ENCODE data around the gene CYB5D1. TPM values are rescaled to one million over a fixed set of nuclear protein-coding genes. Genes with fewer than 3 reads are reported as not detected.

Gene CYB5D1
- total RNA-seq, 3 donors from 2014 or later, result 11.5 to 17.0 (median 12.2) TPM

DNA sequence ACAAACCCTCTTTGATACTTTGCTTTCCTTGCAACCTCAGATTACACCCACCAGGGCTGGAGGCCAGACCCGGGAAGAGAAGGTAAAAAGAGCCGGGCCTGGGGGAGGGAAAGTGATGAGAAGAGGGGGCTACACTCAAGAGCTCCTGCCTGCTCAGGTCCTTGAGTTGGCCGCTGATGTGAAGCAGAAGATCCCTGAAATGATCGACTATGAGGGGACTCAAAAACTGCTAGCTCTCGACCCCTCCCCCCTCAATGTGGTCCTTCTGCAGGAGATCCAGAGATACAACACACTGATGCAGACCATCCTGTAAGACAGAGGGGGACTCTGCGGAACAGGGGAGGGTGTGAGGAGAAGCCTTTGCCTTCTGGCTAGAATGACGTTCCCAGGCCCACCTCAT is 26.6 kb upstream of the CYB5D1 start:
- intact Hi-C loops (cut with DNase I, micrococcal nuclease), result no loop called here
- H3K9me3 ChIP-seq, result no peaks in the 10 kb centered on the region
- DNase-seq, result no peak
- peaks cover 13% of the 10 kb centered on the region for H3K4me1 ChIP-seq (ENCODE audit: low read depth)
- TF ChIP-seq, protein P1, sequence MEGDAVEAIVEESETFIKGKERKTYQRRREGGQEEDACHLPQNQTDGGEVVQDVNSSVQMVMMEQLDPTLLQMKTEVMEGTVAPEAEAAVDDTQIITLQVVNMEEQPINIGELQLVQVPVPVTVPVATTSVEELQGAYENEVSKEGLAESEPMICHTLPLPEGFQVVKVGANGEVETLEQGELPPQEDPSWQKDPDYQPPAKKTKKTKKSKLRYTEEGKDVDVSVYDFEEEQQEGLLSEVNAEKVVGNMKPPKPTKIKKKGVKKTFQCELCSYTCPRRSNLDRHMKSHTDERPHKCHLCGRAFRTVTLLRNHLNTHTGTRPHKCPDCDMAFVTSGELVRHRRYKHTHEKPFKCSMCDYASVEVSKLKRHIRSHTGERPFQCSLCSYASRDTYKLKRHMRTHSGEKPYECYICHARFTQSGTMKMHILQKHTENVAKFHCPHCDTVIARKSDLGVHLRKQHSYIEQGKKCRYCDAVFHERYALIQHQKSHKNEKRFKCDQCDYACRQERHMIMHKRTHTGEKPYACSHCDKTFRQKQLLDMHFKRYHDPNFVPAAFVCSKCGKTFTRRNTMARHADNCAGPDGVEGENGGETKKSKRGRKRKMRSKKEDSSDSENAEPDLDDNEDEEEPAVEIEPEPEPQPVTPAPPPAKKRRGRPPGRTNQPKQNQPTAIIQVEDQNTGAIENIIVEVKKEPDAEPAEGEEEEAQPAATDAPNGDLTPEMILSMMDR (IDR thresholded peaks at IDR 0.05), result no peak
- no peak overlapping the region for H3K4me3 ChIP-seq
- no peak for ATAC-seq
- H3K36me3 ChIP-seq (ENCODE audit: low read depth), result no peaks in the 10 kb centered on the region

DNA sequence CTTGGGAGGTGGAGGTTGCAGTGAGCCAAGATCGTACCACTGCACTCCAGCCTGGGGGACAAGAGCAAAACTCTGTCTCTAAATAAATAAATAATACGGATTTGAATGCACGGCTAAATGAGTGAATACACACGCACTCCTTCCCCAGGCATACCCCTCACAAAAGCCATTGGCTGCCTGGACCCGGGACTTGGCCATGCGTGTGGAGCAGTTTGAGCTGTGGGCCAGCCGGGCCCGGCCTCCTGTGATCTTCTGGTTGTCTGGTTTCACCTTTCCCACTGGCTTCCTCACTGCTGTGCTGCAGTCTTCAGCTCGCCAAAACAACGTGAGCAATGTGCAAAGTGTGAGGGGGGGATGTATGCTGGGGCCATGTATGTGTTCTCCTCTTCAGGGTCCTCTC is 25.4 kb upstream of the CYB5D1 start:
- Histone ChIP-seq H3K36me3 (ENCODE audit: low read depth) (no peaks in the 10 kb centered on the region), H3K9me3 (no peaks in the 10 kb centered on the region), H3K4me3 (no peak overlapping the region), H3K4me1 (ENCODE audit: low read depth) (peaks cover 22% of the 10 kb centered on the region)
- TF ChIP-seq, protein P1 (IDR thresholded peaks at IDR 0.05), result no peak
- intact Hi-C loops (cut with DNase I, micrococcal nuclease), result no loop called here
- ATAC-seq (no peak), DNase-seq (no peak)

DNA sequence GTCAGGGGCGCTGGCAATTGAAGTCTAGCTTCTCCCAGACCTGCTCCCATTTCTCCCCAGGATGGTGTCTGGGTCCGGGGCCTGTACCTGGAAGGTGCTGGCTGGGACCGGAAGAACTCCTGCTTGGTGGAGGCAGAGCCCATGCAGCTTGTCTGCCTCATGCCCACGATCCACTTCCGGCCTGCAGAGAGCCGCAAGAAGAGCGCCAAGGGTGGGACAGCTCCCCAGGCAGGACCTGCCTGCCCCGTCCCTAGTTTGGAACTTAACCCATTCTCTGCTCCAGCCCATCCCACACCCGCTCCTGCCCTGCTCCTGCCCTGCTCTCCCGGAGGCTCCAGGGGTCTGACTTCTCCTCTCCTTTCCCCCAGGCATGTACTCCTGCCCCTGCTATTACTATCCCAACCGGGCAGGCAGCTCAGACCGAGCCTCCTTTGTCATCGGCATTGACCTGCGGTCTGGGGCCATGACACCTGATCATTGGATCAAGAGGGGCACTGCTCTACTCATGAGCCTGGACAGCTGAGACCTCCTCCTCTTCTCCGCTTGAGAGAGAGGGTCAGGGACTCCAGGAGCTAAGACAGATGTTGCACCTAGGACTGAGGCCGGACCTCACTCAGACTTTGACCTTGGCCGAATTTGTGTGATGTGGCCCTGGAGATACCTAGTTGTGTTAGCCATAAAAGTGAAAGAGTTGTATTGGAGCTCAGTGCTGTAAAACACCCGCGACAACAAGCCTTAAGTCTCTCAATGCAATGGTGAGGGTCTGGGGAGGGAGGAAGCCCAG is 24.6 kb upstream of the CYB5D1 start:
- peaks cover 26% of the 10 kb centered on the region for H3K4me1 ChIP-seq (ENCODE audit: low read depth)
- no peak overlapping the region for H3K4me3 ChIP-seq
- intact Hi-C loops (cut with DNase I, micrococcal nuclease), result no loop called here
- TF ChIP-seq, protein P1 (IDR thresholded peaks at IDR 0.05), result no peak
- no peaks in the 10 kb centered on the region for H3K9me3 ChIP-seq
- ATAC-seq, result no peak
- peak in 1 of 3 donors; percentile 59 for DNase-seq
- no peaks in the 10 kb centered on the region for H3K36me3 ChIP-seq (ENCODE audit: low read depth)

DNA sequence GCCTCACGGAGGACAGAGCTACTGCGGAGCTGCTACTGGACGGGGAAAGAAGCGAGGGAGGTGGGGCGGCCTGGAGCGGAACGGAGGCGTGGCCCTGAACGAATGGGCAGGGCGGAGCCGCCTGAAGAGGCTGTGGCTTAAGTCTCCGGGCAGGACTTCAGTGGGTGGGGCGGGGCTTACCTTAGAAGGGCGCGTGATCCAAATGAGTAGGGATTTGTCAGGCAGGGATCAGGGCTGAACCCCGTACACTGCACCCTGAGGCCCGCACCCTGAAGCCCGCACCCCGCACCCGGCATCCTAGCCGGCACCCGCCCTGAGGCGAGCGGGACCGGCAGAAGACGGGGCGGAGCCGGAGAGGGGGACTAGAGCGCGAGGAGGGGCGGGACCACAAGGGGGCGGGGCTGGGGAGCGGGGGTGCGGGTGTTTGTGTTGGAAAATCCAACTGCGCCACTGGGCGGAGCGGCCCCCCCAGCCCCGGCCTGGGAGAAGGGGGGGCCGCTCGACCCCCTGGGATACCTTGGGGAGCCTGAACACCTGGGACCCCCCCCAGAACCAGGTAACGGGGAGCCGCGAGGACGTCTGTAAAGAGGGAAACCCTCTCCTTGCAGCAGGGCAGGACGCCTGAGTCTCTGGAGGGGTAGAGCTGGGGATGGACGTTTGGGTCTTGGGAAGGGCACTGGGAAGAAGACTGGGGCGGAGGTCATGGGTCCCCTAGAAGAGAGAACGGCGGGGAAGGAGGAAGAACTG is 23.8 kb upstream of the CYB5D1 start, which contains the start of gene KDM6B:
KDM6B (plus strand) TSS at position 423 of the 747 bp plus-strand sequence. CDS start 11,338 bp downstream, outside the sequence.
- H3K4me1 ChIP-seq (ENCODE audit: low read depth), result peaks cover 33% of the 10 kb centered on the region
- H3K36me3 ChIP-seq (ENCODE audit: low read depth), result no peaks in the 10 kb centered on the region
- ATAC-seq, result peak; percentile 61
- intact Hi-C loops (cut with DNase I, micrococcal nuclease), result no loop called here
- DNase-seq, result peak; percentile 95 to 97 (median 97)
- TF ChIP-seq, protein P1 (IDR thresholded peaks at IDR 0.05), result no peak
- H3K4me3 ChIP-seq, result peak within 1 kb of the TSS; percentile 42
- H3K9me3 ChIP-seq, result no peaks in the 10 kb centered on the region

DNA sequence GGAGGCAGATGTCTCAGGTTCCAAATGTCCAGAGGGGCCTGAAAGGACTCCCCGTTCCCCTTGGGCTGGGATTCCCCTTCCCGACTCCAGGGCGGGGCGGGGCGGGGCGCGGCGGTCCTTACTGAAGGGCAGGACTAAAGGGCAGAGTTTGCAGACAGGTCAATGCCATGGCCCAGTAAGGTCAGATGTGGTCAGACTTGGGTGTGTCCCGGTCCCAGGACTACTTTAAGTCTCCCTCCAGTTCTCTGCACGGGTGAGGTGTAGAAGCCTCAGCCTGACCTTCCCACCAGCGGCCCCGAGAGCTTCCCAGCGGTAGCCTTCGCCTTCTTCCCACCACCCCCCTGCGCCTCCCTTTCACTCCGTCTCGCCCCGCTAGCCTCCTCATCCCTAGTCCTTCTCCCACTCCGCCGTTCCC is 23.3 kb upstream of the CYB5D1 start:
- ATAC-seq (peak; percentile 12), DNase-seq (peak; percentile 81 to 90 (median 87))
- no peaks in the 10 kb centered on the region for H3K9me3 ChIP-seq
- no peaks in the 10 kb centered on the region for H3K36me3 ChIP-seq (ENCODE audit: low read depth)
- TF ChIP-seq, protein P1 (IDR thresholded peaks at IDR 0.05), result no peak
- intact Hi-C loops (cut with DNase I, micrococcal nuclease), result no loop called here
- H3K4me1 ChIP-seq (ENCODE audit: low read depth), result peaks cover 39% of the 10 kb centered on the region
- H3K4me3 ChIP-seq, result peak overlapping the region; percentile 42

All from mucosa of descending colon (tissue), 3 donors.